HAP-1 (cell line): Measurements from ENCODE around the gene DES.
A peak's percentile ranks its signal among the peaks of the same experiment; 100 is the strongest.

Source experiments
- DNase-seq, 2 experiments: peaks; one replicate each; pipeline ENCODE4 v3.0.0-alpha.2; 2016 to 2020; ENCODE audit warnings: low spot score in 2 of 2
- H3K27me3 ChIP-seq: fragments of 250-450 bp; sonication (Bioruptor Pico); 2 replicates; pipeline ENCODE4 v1.5.1; 2020; ENCODE audit warnings: low read depth, mild to moderate bottlenecking, moderate library complexity
- H3K36me3 ChIP-seq: fragments of 250-450 bp; sonication (Bioruptor Pico); replicated peaks from 2 replicates; pipeline ENCODE4 v1.5.1; 2020; ENCODE audit warnings: mild to moderate bottlenecking
- H3K4me1 ChIP-seq: fragments of 250-450 bp; sonication (Bioruptor Pico); 2 replicates; pipeline ENCODE4 v1.5.1; 2020; ENCODE audit warnings: mild to moderate bottlenecking
- H3K4me3 ChIP-seq: fragments of 250-450 bp; sonication (Bioruptor Pico); 2 replicates; pipeline ENCODE4 v1.5.1; 2020; ENCODE audit warnings: mild to moderate bottlenecking, moderate library complexity
- H3K9me3 ChIP-seq: fragments of 250-450 bp; sonication (Bioruptor Pico); 2 replicates; pipeline ENCODE4 v1.5.1; 2020; ENCODE audit warnings: mild to moderate bottlenecking, moderate library complexity
- in situ Hi-C: fragments of 300-500 bp; cut with MboI; formaldehyde crosslinking; loops from 3 replicates; pipeline ENCODE4 v1.14.3; 2020; ENCODE audit warnings: low sequenced_read_pairs, inconsistent platforms, mixed read lengths

DES gene

GRCh38 chr2:219452361-219453317 lies 34.5 kb downstream of the DES start:
- Histone ChIP-seq H3K9me3 (no peaks in the 10 kb centered on the region), H3K27me3 (no peaks in the 10 kb centered on the region), H3K4me3 (no peak overlapping the region), H3K4me1 (no peaks in the 10 kb centered on the region), H3K36me3 (0 out of 2 replicates have a peak, but pooled peaks cover 4% of the 10 kb centered on the region)
- DNase-seq: no peak
- in situ Hi-C loops: no loop called here

DNA sequence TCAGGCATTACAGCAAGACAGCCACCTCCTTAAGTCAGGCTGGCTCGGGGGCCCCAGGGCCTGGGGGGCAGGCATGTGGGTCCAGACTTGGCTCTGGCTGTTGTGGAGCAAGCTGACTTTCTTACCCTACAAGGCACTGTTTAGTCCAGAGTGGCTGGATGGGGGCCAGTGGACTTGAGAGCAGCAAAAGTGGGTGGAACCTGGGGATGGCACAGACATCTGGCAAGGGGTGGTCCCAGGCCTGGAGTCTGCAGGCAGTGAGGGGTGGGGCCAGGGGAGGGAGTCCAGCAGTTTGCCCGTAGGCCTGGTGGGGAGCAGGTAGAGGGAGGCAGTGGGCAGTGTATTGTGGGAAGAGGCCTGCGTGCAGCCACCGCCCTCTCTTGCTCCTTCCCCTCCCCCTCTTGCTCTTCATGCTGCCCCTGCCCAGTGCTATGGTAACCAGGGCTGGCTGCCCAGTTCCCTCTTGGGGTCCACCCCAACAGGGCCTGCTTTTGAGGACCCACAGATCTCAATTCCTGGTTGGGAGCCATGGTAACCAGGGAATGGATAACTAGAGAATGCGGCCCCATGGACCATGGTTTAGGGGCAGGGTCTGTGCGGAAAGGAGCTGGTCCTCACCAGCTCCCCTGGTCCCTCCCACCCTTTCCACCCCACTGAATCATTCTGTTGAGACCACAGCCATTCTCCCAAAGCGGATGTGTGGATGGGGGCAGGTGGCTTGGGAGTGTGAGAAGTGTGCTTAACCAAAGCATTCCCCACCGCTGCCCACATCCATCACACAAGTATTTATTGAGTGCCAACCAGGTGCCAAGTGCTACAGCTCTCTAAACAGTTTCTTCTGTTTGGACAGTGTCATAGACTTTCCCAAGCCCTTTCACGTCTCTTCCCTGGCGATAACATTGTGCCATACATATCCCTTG lies 35.8 kb downstream of the DES start:
- Histone ChIP-seq H3K4me3 (no peak overlapping the region), H3K4me1 (no peaks in the 10 kb centered on the region), H3K27me3 (no peaks in the 10 kb centered on the region), H3K36me3 (0 out of 2 replicates have a peak, but pooled peaks cover 3% of the 10 kb centered on the region), H3K9me3 (no peaks in the 10 kb centered on the region)
- in situ Hi-C loops: no loop called here
- DNase-seq: no peak

DNA sequence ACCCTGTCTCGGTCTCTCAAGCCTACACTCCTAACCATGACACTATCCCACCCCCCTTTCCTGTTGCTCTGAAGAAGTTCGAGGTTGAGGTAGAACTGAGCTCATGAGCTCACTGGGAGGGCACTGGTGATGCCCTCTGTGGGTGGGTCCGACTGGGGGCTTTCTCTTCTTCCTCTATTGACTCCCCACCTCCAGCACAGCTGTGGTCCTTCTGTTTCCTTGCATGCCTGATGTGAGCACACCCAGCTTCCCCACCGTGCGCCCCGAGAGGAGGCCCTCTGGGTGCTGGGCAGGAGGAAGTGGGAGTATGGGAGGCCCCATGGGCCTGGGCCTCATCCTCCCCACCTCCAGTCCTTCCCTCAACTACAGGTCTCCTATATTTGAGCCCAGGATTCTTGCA lies 37.4 kb downstream of the DES start:
- Histone ChIP-seq H3K36me3 (no peaks in the 10 kb centered on the region), H3K9me3 (no peaks in the 10 kb centered on the region), H3K4me1 (no peaks in the 10 kb centered on the region), H3K4me3 (no peak overlapping the region), H3K27me3 (no peaks in the 10 kb centered on the region)
- in situ Hi-C loops: no loop called here
- no peak for DNase-seq

DNA sequence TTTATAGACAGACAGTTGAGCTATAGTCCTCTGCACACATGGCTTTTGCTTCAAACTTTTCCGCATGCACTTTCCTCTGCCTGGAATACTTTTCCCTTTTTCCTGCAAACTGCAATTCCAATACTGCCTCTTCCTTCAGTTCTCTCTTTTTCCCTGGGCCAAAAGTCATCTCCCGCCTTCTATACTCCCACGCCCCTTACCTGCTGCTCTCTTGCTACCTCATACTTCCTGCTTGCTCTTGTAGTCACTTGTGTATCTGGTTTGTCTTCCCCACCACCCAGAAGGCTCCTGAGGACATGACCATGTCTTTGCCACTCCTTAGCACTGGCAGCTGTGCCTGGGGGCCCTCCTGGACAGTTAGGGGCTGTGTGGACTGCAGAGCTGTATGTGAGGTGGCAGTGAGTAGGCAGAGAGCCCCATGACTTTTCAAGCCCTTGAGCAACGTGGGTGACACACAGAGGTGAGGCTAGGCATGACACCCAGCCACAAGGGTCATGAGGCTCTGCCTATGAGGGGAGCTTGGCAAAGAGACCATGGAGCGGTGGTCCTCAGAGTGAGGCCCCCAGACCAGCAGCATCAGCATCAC lies 39.7 kb downstream of the DES start:
- H3K9me3 ChIP-seq: no peaks in the 10 kb centered on the region
- no peak overlapping the region for H3K4me3 ChIP-seq
- no peak for DNase-seq
- H3K4me1 ChIP-seq: no peaks in the 10 kb centered on the region
- no peaks in the 10 kb centered on the region for H3K27me3 ChIP-seq
- no peaks in the 10 kb centered on the region for H3K36me3 ChIP-seq
- in situ Hi-C loops: no loop called here

DNA sequence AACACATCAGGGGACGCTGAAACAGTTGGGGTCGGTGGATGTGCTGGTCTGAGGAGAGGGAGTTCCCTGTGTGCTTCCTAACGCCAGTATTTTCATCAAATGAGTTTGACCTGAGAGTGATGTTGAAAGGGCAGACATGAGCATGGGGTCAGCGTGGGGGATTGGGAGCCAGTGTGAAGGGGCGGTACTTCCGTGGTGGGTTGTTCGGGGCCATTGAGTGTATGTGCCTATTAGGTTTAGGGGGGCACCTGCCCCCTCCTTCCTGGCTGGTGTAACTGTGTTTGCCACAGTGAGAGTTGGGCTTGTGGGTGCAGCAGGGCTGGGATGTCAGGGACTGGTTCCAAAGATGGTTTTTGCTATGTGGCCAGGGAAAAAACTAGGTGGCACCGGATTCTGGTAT lies 40.8 kb downstream of the DES start:
- Histone ChIP-seq H3K4me3 (no peak overlapping the region), H3K36me3 (no peaks in the 10 kb centered on the region), H3K9me3 (no peaks in the 10 kb centered on the region), H3K4me1 (no peaks in the 10 kb centered on the region), H3K27me3 (no peaks in the 10 kb centered on the region)
- in situ Hi-C loops: no loop called here
- DNase-seq: no peak

DNA sequence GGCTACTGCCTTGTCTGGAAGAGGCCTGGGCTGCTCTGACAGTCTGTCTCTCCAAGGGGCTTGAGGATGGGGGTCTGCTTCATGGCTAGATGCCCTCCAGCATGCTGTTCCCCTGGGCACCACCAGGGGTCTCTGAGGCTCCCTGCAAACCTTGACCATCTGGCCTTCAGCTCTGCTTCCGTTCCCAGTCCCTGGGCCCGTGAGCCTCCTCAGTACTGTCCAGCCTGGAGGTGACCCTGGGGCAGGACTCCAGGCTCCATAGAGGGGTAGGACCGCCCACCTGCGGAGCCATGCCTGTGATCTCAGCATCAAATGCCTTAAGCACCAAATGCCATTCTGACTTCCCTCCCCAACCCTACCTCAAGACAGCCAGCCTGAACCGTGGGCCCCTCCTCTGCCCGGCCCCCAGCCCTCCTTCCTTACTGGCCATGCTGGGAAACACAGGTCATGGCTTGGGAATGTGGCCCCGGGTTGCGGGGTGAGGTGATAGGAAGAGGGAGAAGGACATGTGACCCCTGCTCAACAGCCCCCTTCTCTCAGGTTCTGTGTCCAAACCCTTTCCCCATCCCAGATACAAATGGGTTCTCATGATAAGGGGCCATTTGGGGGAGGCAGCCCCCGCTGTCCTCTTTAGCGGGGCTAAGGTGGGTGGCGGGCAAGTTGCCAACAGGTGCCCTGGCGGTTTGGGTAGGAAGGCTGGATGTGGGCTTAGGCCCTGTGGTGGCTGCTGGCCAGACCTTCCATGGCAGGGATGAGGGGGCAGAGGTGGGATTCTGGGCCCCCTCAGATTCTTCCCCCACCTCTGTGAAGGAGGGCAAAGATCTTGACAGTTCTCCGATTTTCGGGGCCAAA lies 41.5 kb downstream of the DES start:
- Histone ChIP-seq H3K9me3 (no peaks in the 10 kb centered on the region), H3K36me3 (no peaks in the 10 kb centered on the region), H3K27me3 (no peaks in the 10 kb centered on the region), H3K4me1 (no peaks in the 10 kb centered on the region), H3K4me3 (no peak overlapping the region)
- in situ Hi-C loops: no loop called here
- peak; percentile 23 to 82 for DNase-seq

DNA sequence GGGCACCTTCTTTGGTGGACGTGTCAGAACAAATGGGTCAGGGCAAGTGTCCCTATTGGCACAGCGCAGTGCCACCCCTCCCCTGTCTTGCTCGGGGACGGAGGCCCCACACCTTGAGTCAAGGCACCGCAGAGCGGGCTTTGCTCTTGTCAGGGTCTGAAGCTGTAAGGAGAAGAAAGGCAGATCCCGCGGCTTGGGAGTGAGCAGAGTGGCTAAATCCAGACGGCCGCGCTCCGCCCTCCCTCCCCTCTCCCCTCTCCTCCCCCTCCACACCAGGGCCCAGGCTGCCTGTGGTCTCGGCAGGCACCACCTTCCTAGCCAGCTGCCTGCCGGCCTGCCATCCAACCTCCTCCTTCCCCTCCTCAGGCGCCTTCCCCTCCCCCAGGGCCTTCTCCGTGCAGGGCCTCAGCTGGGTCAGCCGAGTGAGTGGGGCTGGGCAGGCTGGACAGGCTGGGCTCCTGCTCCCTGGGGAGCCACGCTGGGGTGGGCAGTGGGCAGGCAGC lies 42.3 kb downstream of the DES start:
- Histone ChIP-seq H3K36me3 (no peaks in the 10 kb centered on the region), H3K27me3 (no peaks in the 10 kb centered on the region), H3K4me1 (no peaks in the 10 kb centered on the region), H3K9me3 (no peaks in the 10 kb centered on the region), H3K4me3 (no peak overlapping the region)
- in situ Hi-C loops: no loop called here
- DNase-seq: no peak

DNA sequence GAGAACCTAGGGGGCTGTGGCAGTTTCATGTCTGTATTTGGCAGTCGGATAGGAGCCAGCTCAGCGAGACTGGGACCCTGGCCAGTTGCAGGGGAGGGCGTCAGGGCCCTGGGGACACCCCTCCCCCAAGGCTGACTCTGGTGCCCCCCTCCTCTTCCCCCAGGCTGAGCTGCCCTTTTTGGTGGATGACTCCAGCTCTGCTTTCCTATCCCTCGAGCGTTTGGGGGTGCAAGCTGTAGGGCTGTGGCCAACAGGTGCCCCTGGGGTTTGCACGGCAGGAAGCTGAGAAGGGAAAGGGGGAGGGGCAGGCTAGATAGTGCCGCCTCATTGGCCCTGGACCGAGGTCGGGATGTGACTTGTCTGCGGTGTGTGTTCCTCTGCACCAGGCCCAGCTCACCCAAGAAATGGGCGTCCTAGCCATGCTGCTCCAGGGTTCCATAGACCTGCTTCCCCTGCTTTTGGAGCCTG lies 42.9 kb downstream of the DES start:
- in situ Hi-C loops: no loop called here
- no peak overlapping the region for H3K4me3 ChIP-seq
- no peaks in the 10 kb centered on the region for H3K4me1 ChIP-seq
- no peaks in the 10 kb centered on the region for H3K9me3 ChIP-seq
- no peaks in the 10 kb centered on the region for H3K27me3 ChIP-seq
- DNase-seq: no peak
- H3K36me3 ChIP-seq: no peaks in the 10 kb centered on the region

DNA sequence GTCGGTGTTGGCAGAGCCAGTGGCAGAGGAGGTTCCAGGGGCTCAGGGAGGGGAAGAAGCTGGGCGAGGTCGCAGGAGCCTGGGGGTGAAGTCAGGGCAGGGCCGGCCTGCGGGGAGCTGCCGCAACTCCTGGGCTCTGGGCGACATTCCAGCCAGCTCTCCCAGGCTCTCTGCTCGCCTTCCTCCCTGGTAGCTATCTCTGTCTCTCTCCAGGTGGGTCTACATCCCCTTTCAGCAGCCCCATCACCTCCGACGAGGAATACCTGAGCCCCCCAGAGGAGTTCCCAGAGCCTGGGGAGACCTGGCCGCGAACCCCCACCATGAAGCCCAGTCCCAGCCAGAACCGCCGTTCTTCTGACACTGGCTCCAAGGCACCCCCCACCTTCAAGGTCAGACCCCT lies 43.5 kb downstream of the DES start:
- Histone ChIP-seq H3K4me3 (no peak overlapping the region), H3K36me3 (no peaks in the 10 kb centered on the region), H3K9me3 (no peaks in the 10 kb centered on the region), H3K27me3 (no peaks in the 10 kb centered on the region), H3K4me1 (no peaks in the 10 kb centered on the region)
- in situ Hi-C loops: no loop called here
- no peak for DNase-seq

DNA sequence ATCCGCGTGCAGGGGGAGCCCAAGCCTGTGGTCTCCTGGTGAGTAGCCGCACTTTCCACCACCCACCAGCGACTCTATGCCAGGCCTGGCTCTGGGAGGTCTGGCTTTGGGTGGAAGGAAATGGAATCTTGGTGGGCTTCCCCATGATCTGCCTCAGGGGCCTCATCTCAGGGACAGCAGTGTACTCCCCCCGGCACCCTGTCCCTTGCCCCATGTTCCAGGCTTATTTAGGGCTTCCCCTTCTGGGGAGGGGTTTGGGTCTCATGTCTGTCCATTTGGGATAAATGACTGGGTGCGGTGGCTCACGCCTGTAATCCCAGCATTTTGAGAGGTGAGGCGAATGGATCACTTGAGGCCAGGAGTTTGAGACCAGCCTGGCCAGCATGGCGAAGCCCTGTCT lies 44.2 kb downstream of the DES start:
- H3K4me1 ChIP-seq: no peaks in the 10 kb centered on the region

DNA sequence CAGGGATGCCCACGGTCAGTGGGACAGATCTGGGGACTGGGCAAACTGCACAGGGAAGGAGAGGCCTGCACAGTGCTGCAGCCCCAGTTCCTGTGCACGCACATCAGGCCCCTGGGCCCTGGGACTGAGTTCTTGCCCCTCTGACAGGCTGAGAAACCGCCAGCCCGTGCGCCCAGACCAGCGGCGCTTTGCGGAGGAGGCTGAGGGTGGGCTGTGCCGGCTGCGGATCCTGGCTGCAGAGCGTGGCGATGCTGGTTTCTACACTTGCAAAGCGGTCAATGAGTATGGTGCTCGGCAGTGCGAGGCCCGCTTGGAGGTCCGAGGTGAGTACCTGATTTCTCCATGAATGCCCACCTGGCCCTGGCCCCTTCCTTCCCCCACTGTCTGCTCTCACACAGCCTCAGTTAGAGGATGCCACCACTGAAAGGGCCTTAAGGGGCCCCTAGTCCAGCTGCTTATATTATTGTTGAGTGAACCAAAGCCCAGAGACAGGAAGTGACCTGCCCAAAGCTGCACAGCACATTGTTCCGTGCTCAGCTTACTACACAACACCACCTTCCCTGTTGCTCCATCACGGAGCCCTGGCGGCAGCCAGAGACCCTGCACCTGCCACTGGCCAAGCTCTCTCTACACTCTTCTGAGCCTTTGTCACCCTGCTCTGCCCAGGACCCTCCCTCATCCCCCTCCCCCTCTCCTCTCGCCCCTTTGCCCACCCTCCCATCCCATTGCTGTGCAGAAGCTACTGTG lies 46.3 kb downstream of the DES start:
- H3K4me3 ChIP-seq: no peak overlapping the region
- no peaks in the 10 kb centered on the region for H3K27me3 ChIP-seq
- no peaks in the 10 kb centered on the region for H3K9me3 ChIP-seq
- in situ Hi-C loops: no loop called here
- H3K4me1 ChIP-seq: no peaks in the 10 kb centered on the region
- DNase-seq: no peak
- no peaks in the 10 kb centered on the region for H3K36me3 ChIP-seq

More for the DNA sequence above, 44.2 kb downstream of the DES start:
- in situ Hi-C loops: no loop called here
- DNase-seq: no peak
- no peaks in the 10 kb centered on the region for H3K27me3 ChIP-seq
- no peaks in the 10 kb centered on the region for H3K9me3 ChIP-seq
- no peaks in the 10 kb centered on the region for H3K36me3 ChIP-seq
- no peak overlapping the region for H3K4me3 ChIP-seq
